Measurements from ENCODE around the gene TESMIN. TPM values are rescaled to one million over a fixed set of nuclear protein-coding genes. Genes with fewer than 3 reads are reported as not detected.

Gene TESMIN
- total and polyA plus RNA-seq, 8 donors: 1.0 to 16.3 (median 3.3) TPM

GRCh38 chr11:68780829-68781228, 29.5 kb upstream of the TESMIN start:
- Histone ChIP-seq H3K27me3 (no peaks in the 10 kb centered on the region), H3K9me3 (no peaks in the 10 kb centered on the region), H3K36me3 (peaks cover 68 to 100% (median 99%) of the 10 kb centered on the region in 4 donors), H3K27ac (no peak overlapping the region), H3K4me1 (no peaks in the 10 kb centered on the region), H3K4me3 (no peak overlapping the region)
- intact Hi-C loops (cut with DNase I; ENCODE audit: low total_unique reads): no loop called here
- WGBS, 5 donors: 35 to 53% (median 37%) methylated on average over 4 of the region's 4 CpGs
- peak in 1 of 3 donors; percentile 19 for TF ChIP-seq POLR2AphosphoS5 (IDR thresholded peaks at IDR 0.05)
- no peak for TF ChIP-seq POLR2A (IDR thresholded peaks at IDR 0.05)
- peak; percentile 47 to 87 for DNase-seq

DNA sequence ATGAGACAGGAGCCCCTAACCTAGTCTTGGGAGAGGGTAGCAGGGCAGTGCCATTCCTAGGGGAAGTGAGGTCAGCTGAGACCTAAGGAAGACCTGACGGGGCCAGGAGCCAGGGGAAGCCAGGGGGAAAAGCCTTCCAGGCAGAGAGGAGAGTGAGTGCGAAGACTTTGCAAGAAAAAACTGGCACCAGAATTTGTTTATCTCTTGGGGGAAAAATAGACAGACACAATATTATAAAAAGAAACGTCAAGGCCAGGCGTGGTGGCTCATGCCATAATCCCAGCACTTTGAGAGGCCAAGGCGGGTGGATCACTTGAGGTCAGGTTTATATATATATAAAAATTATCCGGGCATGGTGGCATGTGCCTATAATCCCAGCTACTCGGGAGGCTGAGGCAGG, 26.9 kb upstream of the TESMIN start:
- intact Hi-C loops (cut with DNase I; ENCODE audit: low total_unique reads): no loop called here
- peaks cover 0 to 10% (median 5%) of the 10 kb centered on the region in 4 donors for H3K4me1 ChIP-seq
- TF ChIP-seq POLR2AphosphoS5 (IDR thresholded peaks at IDR 0.05): no peak
- TF ChIP-seq POLR2A (IDR thresholded peaks at IDR 0.05): no peak
- TF ChIP-seq, protein P1, sequence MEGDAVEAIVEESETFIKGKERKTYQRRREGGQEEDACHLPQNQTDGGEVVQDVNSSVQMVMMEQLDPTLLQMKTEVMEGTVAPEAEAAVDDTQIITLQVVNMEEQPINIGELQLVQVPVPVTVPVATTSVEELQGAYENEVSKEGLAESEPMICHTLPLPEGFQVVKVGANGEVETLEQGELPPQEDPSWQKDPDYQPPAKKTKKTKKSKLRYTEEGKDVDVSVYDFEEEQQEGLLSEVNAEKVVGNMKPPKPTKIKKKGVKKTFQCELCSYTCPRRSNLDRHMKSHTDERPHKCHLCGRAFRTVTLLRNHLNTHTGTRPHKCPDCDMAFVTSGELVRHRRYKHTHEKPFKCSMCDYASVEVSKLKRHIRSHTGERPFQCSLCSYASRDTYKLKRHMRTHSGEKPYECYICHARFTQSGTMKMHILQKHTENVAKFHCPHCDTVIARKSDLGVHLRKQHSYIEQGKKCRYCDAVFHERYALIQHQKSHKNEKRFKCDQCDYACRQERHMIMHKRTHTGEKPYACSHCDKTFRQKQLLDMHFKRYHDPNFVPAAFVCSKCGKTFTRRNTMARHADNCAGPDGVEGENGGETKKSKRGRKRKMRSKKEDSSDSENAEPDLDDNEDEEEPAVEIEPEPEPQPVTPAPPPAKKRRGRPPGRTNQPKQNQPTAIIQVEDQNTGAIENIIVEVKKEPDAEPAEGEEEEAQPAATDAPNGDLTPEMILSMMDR (IDR thresholded peaks at IDR 0.05): no peak
- no peak for TF ChIP-seq EP300 (IDR thresholded peaks at IDR 0.05)
- 78 to 85% (median 80%) methylated on average over 7 of the region's 7 CpGs for WGBS, 5 donors
- no peaks in the 10 kb centered on the region for H3K9me3 ChIP-seq
- H3K36me3 ChIP-seq: peaks cover 86 to 100% (median 100%) of the 10 kb centered on the region in 4 donors
- no peaks in the 10 kb centered on the region for H3K27me3 ChIP-seq
- DNase-seq: no peak
- no peak overlapping the region for H3K27ac ChIP-seq
- no peak overlapping the region for H3K4me3 ChIP-seq

- intact Hi-C loops (cut with DNase I; ENCODE audit: low total_unique reads): no loop called here
- TF ChIP-seq POLR2A (IDR thresholded peaks at IDR 0.05): no peak
- no peak for TF ChIP-seq POLR2AphosphoS5 (IDR thresholded peaks at IDR 0.05)
- TF ChIP-seq, protein P1 (IDR thresholded peaks at IDR 0.05): no peak
- TF ChIP-seq EP300 (IDR thresholded peaks at IDR 0.05): no peak
Measured at GRCh38 chr11:68776442-68777235, 25.3 kb upstream of the TESMIN start.

DNA sequence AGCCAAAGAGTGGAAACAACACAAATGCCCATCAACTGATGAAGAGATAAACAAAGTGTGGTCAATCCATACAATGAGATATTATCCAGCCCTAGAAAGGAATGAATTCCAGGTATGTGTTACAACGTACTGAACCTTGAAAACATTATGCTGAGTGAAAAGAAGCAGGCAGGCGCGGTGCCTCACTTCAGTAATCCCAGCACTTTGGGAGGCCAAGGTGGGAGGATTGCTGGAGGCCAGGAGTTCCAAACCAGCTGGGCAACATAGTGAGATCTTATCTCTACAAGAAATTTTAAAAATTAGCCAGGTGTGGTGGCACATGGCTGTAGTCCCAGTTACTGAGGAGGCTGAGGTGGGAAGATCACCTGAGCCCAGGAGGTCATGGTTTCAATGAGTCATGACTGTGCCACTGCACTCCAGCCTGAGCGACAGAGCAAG, 24.6 kb upstream of the TESMIN start:
- 77 to 91% (median 88%) methylated on average over 4 of the region's 4 CpGs for WGBS, 5 donors
- Histone ChIP-seq H3K9me3 (no peaks in the 10 kb centered on the region), H3K36me3 (peaks cover 88 to 100% (median 100%) of the 10 kb centered on the region in 4 donors), H3K27ac (no peak overlapping the region), H3K27me3 (no peaks in the 10 kb centered on the region), H3K4me1 (peaks cover 0 to 10% (median 5%) of the 10 kb centered on the region in 4 donors), H3K4me3 (no peak overlapping the region)
- TF ChIP-seq EP300 (IDR thresholded peaks at IDR 0.05): no peak
- TF ChIP-seq, protein P1 (IDR thresholded peaks at IDR 0.05): no peak
- no peak for TF ChIP-seq POLR2A (IDR thresholded peaks at IDR 0.05)
- TF ChIP-seq POLR2AphosphoS5 (IDR thresholded peaks at IDR 0.05): no peak
- DNase-seq: no peak
- intact Hi-C loops (cut with DNase I; ENCODE audit: low total_unique reads): no loop called here

More at GRCh38 chr11:68776442-68777235, 25.3 kb upstream of the TESMIN start:
- Histone ChIP-seq H3K9me3 (no peaks in the 10 kb centered on the region), H3K4me3 (no peak overlapping the region), H3K4me1 (peaks cover 0 to 10% (median 5%) of the 10 kb centered on the region in 4 donors), H3K27me3 (no peaks in the 10 kb centered on the region), H3K36me3 (peaks cover 89 to 100% (median 100%) of the 10 kb centered on the region in 4 donors), H3K27ac (no peak overlapping the region)
- WGBS, 5 donors: 89 to 92% (median 90%) methylated on average over 20 of the region's 20 CpGs
- no peak for DNase-seq

DNA sequence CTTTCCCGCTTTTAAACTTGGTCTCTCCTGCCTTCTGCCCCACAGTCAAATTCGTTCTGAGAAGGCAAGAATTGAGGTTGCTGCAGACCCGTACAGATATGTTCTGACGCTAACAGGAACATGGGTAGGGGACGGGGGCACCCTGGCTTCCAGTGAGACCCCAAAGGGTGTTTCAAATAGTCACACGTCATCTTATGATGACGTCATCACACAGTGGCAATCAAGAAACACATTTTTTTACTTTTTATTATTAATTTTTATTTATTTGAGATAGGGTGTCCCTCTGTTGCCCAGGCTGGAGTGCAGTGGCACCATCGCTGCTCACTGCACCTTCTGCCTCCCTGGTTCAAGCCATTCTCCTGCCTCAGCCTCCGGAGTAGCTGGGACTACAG, 22.9 kb upstream of the TESMIN start:
- H3K27ac ChIP-seq: no peak overlapping the region
- H3K4me3 ChIP-seq: no peak overlapping the region
- H3K4me1 ChIP-seq: peaks cover 0 to 10% (median 5%) of the 10 kb centered on the region in 4 donors
- peaks cover 85 to 100% (median 100%) of the 10 kb centered on the region in 4 donors for H3K36me3 ChIP-seq
- intact Hi-C loops (cut with DNase I; ENCODE audit: low total_unique reads): no loop called here
- WGBS, 5 donors: 68 to 82% (median 75%) methylated on average over 9 of the region's 9 CpGs
- no peaks in the 10 kb centered on the region for H3K9me3 ChIP-seq
- DNase-seq: no peak
- H3K27me3 ChIP-seq: no peaks in the 10 kb centered on the region
- TF ChIP-seq EP300 (IDR thresholded peaks at IDR 0.05) (no peak), POLR2AphosphoS5 (IDR thresholded peaks at IDR 0.05) (no peak), POLR2A (IDR thresholded peaks at IDR 0.05) (no peak)
- TF ChIP-seq, protein P1 (IDR thresholded peaks at IDR 0.05): no peak
